Stimulated activated CD4-positive, alpha-beta T cell treated with anti-CD3 and anti-CD28 coated beads, TNF-alpha, amount 100 ng/mL, for 24 hours (primary cell): ENCODE measurements around the gene ITPR2.
"Not testable (repeated sequence)": the region's sequence is repeated elsewhere in the genome, so short reads cannot be mapped to it uniquely, and the experiment has no call there.

Experiments
- DNase-seq, 3 experiments: peaks; one replicate each; pipeline ENCODE4 v3.0.0-alpha.2; 2020; ENCODE audit warnings: low read depth in 3 of 3

ITPR2 gene

GRCh38 chr12:26786865-26787514 is 46.0 kb downstream of the ITPR2 start:
- DNase-seq: no peak

- no peak for DNase-seq
Measured at GRCh38 chr12:26786491-26786864, 46.5 kb downstream of the ITPR2 start.

DNA sequence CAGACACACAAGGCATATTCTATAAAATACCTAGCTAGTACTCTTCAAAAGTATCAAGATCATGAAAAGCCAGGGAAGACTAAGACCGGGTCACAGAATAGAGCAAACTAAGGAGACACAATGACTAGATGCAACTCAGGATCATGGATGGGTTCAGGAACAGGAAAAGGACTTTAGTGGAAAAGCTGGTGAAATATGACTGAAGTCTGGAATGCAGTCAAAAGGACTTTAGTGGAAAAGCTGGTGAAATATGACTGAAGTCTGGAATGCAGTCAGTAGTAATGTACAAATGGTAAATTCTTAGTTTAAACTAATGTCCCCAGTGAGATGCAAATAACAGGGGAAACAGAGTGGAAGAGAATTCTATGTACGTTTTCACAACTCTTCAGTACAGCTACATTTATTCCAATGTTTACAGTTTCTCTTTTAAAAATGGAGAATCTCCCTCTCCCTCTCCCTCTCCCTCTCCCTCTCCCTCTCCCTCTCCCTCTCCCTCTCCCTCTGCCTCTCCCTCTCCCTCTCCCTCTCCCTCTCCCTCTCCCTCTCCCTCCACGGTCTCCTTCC is 49.1 kb downstream of the ITPR2 start:
- DNase-seq: not testable (repeated sequence)

DNA sequence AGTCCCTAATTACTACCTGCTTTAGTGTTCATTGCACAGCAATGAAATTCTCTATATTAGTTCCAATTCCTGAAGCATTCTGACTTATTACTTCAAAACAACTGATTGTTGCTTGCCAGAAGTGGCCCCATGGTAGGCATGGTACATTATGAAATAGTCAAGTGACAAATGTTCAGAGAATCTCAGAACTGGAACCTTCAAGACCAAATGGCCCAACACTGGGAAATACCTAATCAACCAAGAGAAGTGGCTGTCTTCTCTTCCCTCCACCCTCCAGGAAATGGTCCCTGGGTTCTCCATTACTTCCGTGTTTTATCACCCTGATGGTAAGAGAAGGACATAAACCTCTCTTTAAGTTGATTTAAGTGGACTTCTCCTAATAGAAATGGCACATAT is 49.9 kb downstream of the ITPR2 start:
- no peak for DNase-seq

GRCh38 chr12:26782372-26783130 is 50.4 kb downstream of the ITPR2 start:
- no peak for DNase-seq

GRCh38 chr12:26780656-26781055 is 52.3 kb downstream of the ITPR2 start:
- DNase-seq: not testable (repeated sequence)

DNA sequence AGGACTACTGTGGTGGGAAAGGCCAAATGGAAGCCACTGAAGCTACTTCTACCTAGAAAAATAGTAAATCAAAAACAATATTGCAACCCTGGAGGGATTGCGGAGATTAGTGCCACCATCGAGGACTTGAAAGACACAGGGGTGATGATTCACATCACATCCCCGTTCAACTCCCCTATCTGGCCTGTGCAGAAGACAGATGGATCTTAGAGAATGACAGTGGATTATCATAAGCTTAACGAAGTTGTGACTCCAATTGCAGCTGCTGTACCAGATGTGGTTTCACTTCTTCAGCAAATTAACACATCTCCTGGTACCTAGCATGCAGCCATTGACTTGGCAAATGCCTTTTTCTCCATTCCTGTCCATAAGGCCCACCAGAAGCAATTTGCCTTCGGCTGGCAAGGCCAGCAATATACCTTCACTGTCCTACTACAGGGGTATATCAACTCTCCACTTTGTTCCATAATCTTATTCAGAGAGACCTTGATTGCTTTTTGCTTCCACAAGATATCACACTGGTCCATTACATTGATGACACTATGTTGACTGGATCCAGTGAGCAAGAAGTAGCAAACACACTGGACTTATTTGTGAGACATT is 54.7 kb downstream of the ITPR2 start:
- not testable (repeated sequence) for DNase-seq

- no peak for DNase-seq
Measured at GRCh38 chr12:26777236-26777635, 55.8 kb downstream of the ITPR2 start.

DNA sequence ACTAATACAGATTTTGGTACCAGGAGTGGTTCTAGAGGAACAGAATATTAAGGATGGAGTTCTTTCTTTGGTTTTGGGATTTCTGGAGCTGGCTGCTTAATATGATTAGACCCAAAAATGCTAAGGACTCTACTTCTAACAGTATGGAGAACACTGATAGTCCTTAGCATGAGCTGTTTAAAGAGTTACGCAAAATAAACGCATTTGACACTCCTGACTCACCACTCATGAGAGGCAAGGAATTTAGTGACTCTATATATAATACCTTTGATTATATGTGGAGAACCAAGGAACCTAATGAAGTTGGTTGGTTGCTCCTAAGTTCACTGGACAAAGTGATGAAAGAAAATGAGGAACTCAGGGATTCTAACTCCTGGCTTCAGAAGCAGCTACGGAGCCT is 57.0 kb downstream of the ITPR2 start:
- not testable (repeated sequence) for DNase-seq

DNA sequence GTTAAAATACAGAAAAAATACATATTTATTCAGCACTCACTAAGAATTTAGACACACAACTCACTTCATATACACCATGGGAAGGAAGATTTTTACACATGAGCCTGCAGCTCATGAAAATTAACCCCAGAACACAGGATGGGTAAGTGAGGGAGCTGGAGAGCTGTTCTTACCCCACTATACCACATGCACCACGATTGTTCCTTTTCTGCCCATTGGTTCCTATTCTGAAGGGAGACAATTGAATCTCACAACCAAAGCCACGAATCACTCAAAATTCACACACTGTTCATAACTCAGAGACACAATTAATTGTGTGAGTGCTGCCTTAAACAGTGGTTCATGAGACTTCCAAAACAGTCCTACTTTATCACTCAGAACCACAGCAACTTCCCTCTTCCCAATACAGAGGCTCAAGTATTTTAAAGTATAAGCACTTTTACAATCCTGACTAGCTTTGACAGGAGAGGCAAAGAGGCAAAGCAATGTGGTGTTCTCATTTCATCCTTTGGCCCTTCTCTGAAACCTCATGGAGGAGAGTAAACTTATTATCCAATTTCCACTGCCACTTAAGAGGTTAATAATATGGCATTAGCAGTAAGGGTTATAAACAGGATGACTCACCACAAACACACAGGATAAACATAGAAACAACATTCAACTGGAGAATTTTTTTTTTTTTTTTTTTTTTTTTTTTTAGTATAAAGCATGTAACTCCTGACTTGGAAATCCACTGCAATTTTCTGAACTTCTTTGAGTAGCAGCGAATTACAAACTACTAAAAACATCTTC is 59.5 kb downstream of the ITPR2 start:
- no peak for DNase-seq

- no peak for DNase-seq
Measured at GRCh38 chr12:26771861-26772260, 61.1 kb downstream of the ITPR2 start.

- no peak for DNase-seq
Measured at GRCh38 chr12:26770239-26771070, 62.5 kb downstream of the ITPR2 start.

DNA sequence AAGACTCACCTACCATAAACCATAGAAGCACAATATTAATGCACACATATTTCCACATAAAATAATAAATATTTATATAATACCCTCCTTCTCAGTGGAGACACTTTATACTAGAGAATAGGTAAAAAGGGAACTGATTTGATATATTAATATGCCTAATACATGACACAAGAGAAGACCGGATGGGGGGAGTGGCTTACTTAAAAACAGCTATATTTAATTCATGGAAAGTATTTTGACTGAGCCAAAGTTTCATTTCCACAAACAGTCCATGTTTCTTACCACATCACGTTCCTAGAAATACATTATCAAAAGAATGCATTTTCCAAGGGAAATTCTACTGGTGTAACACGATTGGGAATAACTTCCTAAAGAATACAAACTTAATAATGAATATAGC is 63.4 kb downstream of the ITPR2 start:
- no peak for DNase-seq

- no peak for DNase-seq
Measured at GRCh38 chr12:26768611-26769603, 64.1 kb downstream of the ITPR2 start.

DNA sequence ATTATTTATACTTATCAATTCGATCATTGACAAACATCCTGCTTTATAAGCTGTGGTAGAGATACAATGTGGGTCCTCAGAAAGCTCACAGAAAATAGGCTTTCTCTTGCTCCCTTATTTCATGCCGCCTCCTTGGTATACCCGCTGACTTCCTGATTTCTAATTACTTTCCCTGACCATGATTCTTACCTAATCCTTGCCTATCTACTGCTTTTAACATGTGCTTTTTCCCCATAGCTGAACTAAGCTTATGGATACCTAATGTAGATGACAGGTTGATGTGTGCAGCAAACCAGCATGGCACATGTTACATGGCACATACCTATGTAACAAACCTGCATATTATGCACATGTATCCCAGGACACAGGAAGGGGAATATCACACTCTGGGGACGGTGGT is 65.1 kb downstream of the ITPR2 start:
- DNase-seq: no peak

DNA sequence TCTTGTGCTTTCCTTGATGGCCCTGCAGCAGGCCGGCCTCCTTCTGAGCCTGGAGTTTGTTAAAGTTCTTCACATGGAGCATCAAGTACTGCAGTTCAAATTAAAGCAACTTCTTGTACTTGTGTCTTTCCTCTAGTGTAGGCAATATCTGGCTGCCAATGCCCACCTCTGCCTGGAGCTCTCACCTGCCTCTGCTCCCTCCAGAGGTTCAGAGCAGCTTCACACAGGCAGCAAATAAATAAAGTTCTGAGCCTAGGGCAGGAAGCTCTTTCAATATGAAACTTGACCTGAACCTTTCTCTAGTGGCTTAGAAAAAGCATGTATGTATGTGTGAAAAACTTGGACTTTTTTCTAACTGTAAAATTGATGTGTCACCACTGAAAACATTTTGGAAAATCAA is 65.9 kb downstream of the ITPR2 start:
- no peak for DNase-seq

DNA sequence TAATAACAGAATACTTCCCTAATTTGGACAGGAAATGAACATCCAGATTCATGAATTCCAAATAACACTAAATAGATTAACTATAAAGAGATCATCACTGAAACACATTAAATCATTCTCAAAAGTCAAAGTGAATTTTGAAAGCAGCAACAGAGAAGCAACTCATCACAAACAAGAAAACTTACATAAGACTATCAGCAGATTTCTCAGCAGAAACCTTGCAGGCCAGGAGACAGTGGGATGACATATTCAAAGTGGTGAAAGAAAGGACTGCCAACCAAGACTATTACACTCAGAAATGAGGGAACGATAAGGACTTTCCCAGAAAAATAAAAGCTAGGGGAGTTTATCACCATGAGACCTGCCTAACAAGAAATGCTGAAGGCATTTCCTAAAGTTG is 70.8 kb downstream of the ITPR2 start:
- no peak for DNase-seq

GRCh38 chr12:26761775-26762174 is 71.2 kb downstream of the ITPR2 start:
- no peak for DNase-seq

DNA sequence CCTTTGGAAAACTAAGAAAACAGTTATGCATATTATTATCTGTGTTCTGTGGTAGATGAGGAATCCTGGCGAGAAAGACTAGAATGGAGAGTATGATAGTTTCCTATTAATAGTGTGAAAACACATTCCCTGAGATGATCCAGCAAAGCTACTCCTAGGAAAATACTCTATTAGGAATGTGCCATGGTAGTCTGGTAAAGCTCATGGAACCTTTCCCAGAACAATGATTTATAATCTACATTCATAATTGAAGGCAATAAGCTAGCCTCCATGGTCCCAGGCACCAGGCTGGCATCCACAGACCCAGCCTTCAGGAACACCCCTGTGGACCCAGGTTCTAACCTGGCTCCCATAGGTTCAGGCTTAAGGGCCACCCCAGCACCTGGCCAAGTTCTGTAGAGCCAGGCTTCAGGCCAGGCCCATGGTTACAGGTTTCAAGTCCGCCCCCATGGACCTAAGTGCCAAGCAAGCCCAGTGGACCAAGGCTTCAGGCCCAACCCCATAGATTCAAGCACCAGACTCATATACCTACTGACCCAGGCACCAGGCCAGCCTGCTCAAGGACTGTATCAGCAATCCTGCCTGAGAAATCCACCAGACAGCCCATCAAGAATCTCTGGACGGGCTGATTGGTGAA is 72.2 kb downstream of the ITPR2 start:
- DNase-seq: no peak
